ENCODE data around the gene QARS1.

DNA sequence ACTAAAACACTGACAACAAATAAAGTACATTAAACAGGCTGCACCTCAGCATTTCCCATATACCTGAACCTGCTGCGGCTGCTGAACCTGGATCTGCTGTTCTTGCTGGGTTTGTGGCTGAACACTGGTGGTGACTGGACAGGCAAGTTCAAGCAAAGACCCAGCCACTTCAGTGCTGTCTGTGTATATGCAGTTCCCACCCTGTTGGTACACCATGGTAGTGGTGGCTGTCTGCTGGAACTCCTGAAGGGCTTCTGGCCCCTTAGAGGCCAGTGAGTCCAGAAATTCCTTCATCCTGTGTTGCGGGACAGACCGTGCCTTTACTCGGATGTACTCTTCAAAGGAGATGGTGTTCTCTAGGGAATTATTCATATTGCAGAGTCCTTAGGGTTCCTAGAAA lies 27.9 kb downstream of the QARS1 start:
- TF ChIP-seq, protein P1, sequence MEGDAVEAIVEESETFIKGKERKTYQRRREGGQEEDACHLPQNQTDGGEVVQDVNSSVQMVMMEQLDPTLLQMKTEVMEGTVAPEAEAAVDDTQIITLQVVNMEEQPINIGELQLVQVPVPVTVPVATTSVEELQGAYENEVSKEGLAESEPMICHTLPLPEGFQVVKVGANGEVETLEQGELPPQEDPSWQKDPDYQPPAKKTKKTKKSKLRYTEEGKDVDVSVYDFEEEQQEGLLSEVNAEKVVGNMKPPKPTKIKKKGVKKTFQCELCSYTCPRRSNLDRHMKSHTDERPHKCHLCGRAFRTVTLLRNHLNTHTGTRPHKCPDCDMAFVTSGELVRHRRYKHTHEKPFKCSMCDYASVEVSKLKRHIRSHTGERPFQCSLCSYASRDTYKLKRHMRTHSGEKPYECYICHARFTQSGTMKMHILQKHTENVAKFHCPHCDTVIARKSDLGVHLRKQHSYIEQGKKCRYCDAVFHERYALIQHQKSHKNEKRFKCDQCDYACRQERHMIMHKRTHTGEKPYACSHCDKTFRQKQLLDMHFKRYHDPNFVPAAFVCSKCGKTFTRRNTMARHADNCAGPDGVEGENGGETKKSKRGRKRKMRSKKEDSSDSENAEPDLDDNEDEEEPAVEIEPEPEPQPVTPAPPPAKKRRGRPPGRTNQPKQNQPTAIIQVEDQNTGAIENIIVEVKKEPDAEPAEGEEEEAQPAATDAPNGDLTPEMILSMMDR (conservative IDR thresholded peaks at IDR 0.05; ENCODE audit: low read length) = no peak
- TF ChIP-seq EZH2phosphoT487 (IDR thresholded peaks at IDR 0.05; ENCODE audit: borderline replicate concordance, low read depth, low read length) = no peak

All from OCI-LY7 (cell line).